ENCODE measurements around the gene KCNQ1.

KCNQ1 gene

DNA sequence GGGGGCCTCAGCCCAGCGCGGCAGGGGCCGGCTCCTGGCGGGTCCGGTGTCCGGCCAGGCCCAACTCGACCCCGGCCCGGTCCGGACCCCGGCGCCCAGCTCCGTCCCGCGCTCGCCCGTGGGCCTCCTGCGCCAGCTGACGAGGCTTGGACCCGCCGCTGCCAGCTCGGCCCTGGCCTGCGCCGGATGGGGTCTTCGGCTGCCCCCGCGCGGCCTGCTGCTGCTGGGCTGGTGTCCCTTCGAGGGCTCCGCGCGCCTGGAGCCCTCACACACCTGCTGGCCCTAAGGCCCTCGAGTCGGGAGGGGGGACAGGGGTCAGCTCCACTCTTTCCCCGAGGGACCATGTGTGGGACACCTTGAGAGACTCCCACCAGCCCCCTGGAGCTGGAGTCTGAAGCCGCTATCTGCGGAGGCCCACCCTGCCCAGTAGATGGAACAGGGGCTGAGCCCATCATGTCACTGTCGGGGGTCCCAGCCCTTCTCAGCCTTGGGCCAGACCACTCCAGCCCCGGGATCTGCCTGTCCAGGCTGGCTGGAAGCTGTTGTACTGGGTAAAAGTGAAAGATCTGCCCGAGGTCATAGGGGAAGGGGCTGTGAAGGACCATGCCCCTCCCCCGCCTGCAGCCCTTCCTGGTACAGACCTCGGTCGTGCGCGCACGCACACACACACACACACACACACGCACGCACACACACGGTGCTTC, 441.5 kb downstream of the KCNQ1 start:
- CTCF ChIA-PET, result interaction anchor here (0.6 to 14.6 kb wide), 11 partner anchors 12 to 461 kb away, joined by 3 to 462 read pairs (median 4); no protein-coding TSS in a partner anchor
- Histone ChIP-seq H3K4me1 (ENCODE audit: control extremely low read depth in 1 of 4, control insufficient read depth in 4 of 4, insufficient read depth in 4 of 4, low read length in 3 of 4) (peaks cover 0 to 52% (median 40%) of the 10 kb centered on the region in 4 experiments), H3K9me3 (ENCODE audit: control extremely low read depth in 1 of 5, control insufficient read depth in 4 of 5, insufficient read depth in 2 of 5, low read depth in 1 of 5, low read length in 4 of 5) (no peaks in the 10 kb centered on the region), H3K4me3 (ENCODE audit: control insufficient read depth in 1 of 7, extremely low read depth in 1 of 7, insufficient read depth in 4 of 7, low read depth in 2 of 7, low read length in 6 of 7) (peak overlapping the region in 2 of 7 experiments; percentile 50 to 59), H3K27me3 (replicated peaks in 2 of 5; ENCODE audit: control insufficient read depth in 4 of 5, insufficient read depth in 5 of 5, low read length in 4 of 5) (no peaks in the 10 kb centered on the region), H3K36me3 (ENCODE audit: control insufficient read depth in 4 of 4, insufficient read depth in 4 of 4, low read length in 3 of 4) (peaks cover 0 to 2% (median 0%) of the 10 kb centered on the region in 4 experiments), H3K27ac (ENCODE audit: insufficient read depth in 1 of 2, low read depth in 1 of 2, low read length in 2 of 2, poor library complexity in 1 of 2, severe bottlenecking in 2 of 2) (no peak overlapping the region)
- DNase-seq, result peak in 2 of 3 donors; percentile 52 to 63
- WGBS (ENCODE audit: insufficient coverage), result 8% methylated on average over 37 of the region's 49 CpGs
- POLR2A ChIA-PET, result interaction anchor here (1.5 to 5.8 kb wide), 2 partner anchors 60 to 352 kb away, joined by 4 to 30 read pairs; no protein-coding TSS in a partner anchor

DNA sequence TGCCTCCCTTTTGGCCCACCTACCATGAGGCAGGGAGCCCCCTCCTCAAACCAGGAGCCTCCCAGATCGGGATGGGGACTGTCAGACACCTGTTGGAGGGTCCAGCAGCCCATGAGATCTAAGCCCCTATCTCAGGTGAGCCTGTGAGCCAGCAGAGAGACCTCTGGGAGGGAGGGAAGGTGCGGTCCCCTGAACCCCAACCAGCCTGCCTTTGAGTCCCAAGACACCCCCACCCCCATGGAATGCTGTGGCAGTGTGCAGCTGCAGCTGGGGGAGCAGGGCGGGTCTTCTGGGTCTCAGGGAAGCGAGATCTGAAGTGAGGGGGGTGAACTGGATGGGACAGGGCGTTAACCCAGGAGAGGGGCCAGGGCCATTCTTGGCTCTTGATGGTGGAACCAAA, 442.1 kb downstream of the KCNQ1 start:
- CTCF ChIA-PET, result interaction anchor here (0.9 to 14.6 kb wide), 19 partner anchors 9 to 702 kb away, joined by 3 to 462 read pairs (median 5); partner anchors contain the start of gene PHLDA2

DNA sequence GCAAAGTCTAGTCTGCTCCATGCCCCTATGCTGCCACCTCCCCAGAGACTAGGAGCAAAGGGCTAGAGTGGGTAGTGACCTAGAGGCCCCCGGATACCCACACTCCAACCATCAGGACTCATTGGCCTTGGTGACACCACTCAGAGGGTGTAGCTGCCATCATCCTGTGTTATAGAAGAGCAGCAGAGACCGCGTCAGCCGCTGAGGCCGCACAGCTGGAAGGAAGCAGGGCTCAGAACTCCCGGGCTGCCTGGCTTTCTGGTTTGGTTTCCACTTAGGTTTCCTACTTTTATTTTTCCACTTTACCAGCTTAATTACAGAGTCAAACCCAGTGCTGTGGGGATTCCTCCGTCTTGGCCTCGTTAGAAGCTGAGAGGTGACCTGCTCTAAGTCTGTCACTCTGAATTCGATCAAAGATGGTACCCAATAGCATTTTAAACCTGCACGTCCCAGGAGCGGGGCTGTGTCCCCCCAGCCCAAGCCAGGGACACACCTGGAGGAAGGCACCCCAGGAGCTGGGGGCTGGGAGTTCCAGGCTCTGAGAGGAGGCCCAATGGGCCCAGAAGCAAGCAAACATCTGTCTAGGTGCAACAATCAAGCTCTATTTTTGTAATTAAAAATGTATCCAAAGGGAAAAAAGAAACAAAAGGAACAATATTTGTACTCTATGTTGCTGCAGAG, 442.8 kb downstream of the KCNQ1 start:
- peaks cover 0 to 2% (median 0%) of the 10 kb centered on the region in 4 experiments for H3K36me3 ChIP-seq (ENCODE audit: control insufficient read depth in 4 of 4, insufficient read depth in 4 of 4, low read length in 3 of 4)
- CTCF ChIA-PET, result interaction anchor here (0.6 to 14.6 kb wide), 35 partner anchors 9 to 703 kb away, joined by 3 to 462 read pairs (median 4); partner anchors contain the start of gene PHLDA2
- 60% methylated on average over 10 of the region's 11 CpGs for WGBS (ENCODE audit: insufficient coverage)
- no peak overlapping the region for H3K27ac ChIP-seq (ENCODE audit: insufficient read depth in 1 of 2, low read depth in 1 of 2, low read length in 2 of 2, poor library complexity in 1 of 2, severe bottlenecking in 2 of 2)
- no peak overlapping the region for H3K4me3 ChIP-seq (ENCODE audit: control insufficient read depth in 1 of 7, extremely low read depth in 1 of 7, insufficient read depth in 4 of 7, low read depth in 2 of 7, low read length in 6 of 7)
- no peaks in the 10 kb centered on the region for H3K9me3 ChIP-seq (ENCODE audit: control extremely low read depth in 1 of 5, control insufficient read depth in 4 of 5, insufficient read depth in 2 of 5, low read depth in 1 of 5, low read length in 4 of 5)
- no peak for DNase-seq
- POLR2A ChIA-PET, result interaction anchor here (1.2 to 5.8 kb wide), 2 partner anchors 188 to 354 kb away, joined by 4 to 30 read pairs; partner anchors contain the start of gene KCNQ1OT1
- H3K27me3 ChIP-seq (replicated peaks in 2 of 5; ENCODE audit: control insufficient read depth in 4 of 5, insufficient read depth in 5 of 5, low read length in 4 of 5), result no peaks in the 10 kb centered on the region
- peaks cover 0 to 59% (median 51%) of the 10 kb centered on the region in 4 experiments for H3K4me1 ChIP-seq (ENCODE audit: control extremely low read depth in 1 of 4, control insufficient read depth in 4 of 4, insufficient read depth in 4 of 4, low read length in 3 of 4)

More for the DNA sequence above, 442.1 kb downstream of the KCNQ1 start:
- DNase-seq, result no peak
- no peaks in the 10 kb centered on the region for H3K9me3 ChIP-seq (ENCODE audit: control extremely low read depth in 1 of 5, control insufficient read depth in 4 of 5, insufficient read depth in 2 of 5, low read depth in 1 of 5, low read length in 4 of 5)
- peaks cover 0 to 2% (median 0%) of the 10 kb centered on the region in 4 experiments for H3K36me3 ChIP-seq (ENCODE audit: control insufficient read depth in 4 of 4, insufficient read depth in 4 of 4, low read length in 3 of 4)
- 88% methylated on average over 4 of the region's 5 CpGs for WGBS (ENCODE audit: insufficient coverage)
- H3K4me1 ChIP-seq (ENCODE audit: control extremely low read depth in 1 of 4, control insufficient read depth in 4 of 4, insufficient read depth in 4 of 4, low read length in 3 of 4), result peaks cover 0 to 57% (median 45%) of the 10 kb centered on the region in 4 experiments
- POLR2A ChIA-PET, result interaction anchor here (1.2 to 5.8 kb wide), 2 partner anchors 187 to 353 kb away, joined by 4 to 30 read pairs; partner anchors contain the start of gene KCNQ1OT1
- no peak overlapping the region for H3K4me3 ChIP-seq (ENCODE audit: control insufficient read depth in 1 of 7, extremely low read depth in 1 of 7, insufficient read depth in 4 of 7, low read depth in 2 of 7, low read length in 6 of 7)
- H3K27ac ChIP-seq (ENCODE audit: insufficient read depth in 1 of 2, low read depth in 1 of 2, low read length in 2 of 2, poor library complexity in 1 of 2, severe bottlenecking in 2 of 2), result no peak overlapping the region
- H3K27me3 ChIP-seq (replicated peaks in 2 of 5; ENCODE audit: control insufficient read depth in 4 of 5, insufficient read depth in 5 of 5, low read length in 4 of 5), result no peaks in the 10 kb centered on the region

DNA sequence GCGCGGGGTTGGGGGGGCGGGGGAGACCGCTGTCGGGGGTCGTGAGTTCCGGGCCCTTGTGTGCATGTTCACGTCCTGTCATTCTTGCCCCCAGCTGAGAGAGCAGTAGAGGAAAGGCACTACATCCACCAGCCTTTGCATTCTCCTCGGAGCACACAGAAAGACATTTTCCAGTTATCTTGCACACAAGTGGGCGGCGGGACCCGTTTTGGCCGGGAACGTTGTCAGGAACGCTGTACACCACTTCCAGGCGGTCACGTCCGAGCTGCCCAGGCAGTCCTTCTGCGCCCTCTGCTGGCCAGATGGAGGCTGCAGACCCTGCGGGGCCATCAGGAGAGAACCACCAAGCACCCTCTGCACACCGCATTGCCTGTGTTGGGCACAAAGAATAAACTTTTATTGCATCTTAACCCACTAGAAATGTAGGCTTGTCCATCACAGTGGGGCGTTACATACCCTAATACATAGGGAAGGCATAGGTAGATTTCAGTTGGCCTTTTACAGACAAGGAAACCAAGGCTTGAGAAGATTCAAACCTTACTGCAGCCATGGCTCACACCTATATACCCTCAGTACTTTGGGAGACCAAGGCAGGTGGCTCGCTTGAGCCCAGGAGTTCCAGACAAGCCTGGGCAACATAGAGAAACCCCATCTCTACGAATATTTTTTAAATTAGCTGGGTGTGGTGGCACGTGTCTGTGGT, 443.6 kb downstream of the KCNQ1 start:
- CTCF ChIA-PET, result interaction anchor here (0.7 to 14.6 kb wide), 30 partner anchors 10 to 463 kb away, joined by 3 to 462 read pairs (median 5); partner anchors contain the start of gene PHLDA2
- Histone ChIP-seq H3K27ac (ENCODE audit: insufficient read depth in 1 of 2, low read depth in 1 of 2, low read length in 2 of 2, poor library complexity in 1 of 2, severe bottlenecking in 2 of 2) (no peak overlapping the region), H3K4me1 (ENCODE audit: control extremely low read depth in 1 of 4, control insufficient read depth in 4 of 4, insufficient read depth in 4 of 4, low read length in 3 of 4) (peaks cover 0 to 56% (median 52%) of the 10 kb centered on the region in 4 experiments), H3K27me3 (replicated peaks in 2 of 5; ENCODE audit: control insufficient read depth in 4 of 5, insufficient read depth in 5 of 5, low read length in 4 of 5) (no peaks in the 10 kb centered on the region), H3K36me3 (ENCODE audit: control insufficient read depth in 4 of 4, insufficient read depth in 4 of 4, low read length in 3 of 4) (no peaks in the 10 kb centered on the region), H3K4me3 (ENCODE audit: control insufficient read depth in 1 of 7, extremely low read depth in 1 of 7, insufficient read depth in 4 of 7, low read depth in 2 of 7, low read length in 6 of 7) (peak overlapping the region in 1 of 7 experiments; percentile 33), H3K9me3 (ENCODE audit: control extremely low read depth in 1 of 5, control insufficient read depth in 4 of 5, insufficient read depth in 2 of 5, low read depth in 1 of 5, low read length in 4 of 5) (no peaks in the 10 kb centered on the region)
- DNase-seq, result peak; percentile 75 to 86 (median 78)
- 20% methylated on average over 20 of the region's 25 CpGs for WGBS (ENCODE audit: insufficient coverage)
- POLR2A ChIA-PET, result interaction anchor here (5.8 kb wide), 1 partner anchor 355 kb away, joined by 30 read pairs; no protein-coding TSS in a partner anchor

DNA sequence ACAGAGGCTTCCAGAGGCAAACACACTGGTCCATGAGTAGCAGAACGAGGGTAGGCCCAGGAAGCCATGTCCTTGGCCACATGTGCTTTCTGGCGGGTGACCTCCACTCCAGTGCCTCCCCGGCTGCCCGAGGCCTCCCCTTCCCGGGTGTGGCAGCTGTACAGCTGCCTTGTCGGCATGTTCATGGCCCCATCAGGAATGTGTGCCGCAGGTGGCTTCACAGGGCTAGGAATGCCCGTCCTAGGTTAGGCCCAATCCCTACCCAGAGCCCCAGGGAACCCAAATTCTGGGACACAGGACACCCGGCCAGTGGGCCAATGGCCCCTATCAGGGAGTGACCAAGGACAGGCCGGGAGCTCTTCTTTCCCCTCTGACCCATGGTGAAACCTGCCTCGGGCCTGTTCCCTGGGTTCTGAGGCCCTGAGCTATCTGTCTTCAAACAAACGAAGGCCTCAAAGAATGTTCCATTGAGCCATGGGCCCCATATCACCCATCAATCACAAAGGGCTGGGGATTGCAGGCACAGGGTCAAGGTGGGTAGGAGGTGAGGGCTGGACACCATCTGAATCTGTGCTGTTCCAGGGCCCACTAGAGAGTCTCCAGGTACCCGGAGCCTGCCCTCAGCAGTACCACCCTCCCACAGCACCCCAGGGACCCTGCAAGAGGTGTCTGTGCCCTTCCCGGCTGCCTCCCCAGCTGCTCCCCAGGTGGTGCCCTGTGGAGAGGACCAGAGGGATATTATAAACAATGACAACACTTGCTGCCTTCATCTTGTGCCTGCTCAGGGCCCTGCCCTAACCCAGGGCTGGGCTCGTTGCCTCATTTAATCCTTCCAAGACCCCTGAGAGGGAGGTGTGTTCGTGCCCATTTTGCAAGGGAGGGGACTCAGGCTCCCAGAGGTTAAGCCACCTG, 444.8 kb downstream of the KCNQ1 start:
- no peak for DNase-seq
- H3K4me3 ChIP-seq (ENCODE audit: control insufficient read depth in 1 of 7, extremely low read depth in 1 of 7, insufficient read depth in 4 of 7, low read depth in 2 of 7, low read length in 6 of 7), result no peak overlapping the region
- H3K9me3 ChIP-seq (ENCODE audit: control extremely low read depth in 1 of 5, control insufficient read depth in 4 of 5, insufficient read depth in 2 of 5, low read depth in 1 of 5, low read length in 4 of 5), result no peaks in the 10 kb centered on the region
- no peaks in the 10 kb centered on the region for H3K27me3 ChIP-seq (replicated peaks in 2 of 5; ENCODE audit: control insufficient read depth in 4 of 5, insufficient read depth in 5 of 5, low read length in 4 of 5)
- H3K27ac ChIP-seq (ENCODE audit: insufficient read depth in 1 of 2, low read depth in 1 of 2, low read length in 2 of 2, poor library complexity in 1 of 2, severe bottlenecking in 2 of 2), result no peak overlapping the region
- WGBS (ENCODE audit: insufficient coverage), result 98% methylated on average over 13 of the region's 16 CpGs
- H3K36me3 ChIP-seq (ENCODE audit: control insufficient read depth in 4 of 4, insufficient read depth in 4 of 4, low read length in 3 of 4), result no peaks in the 10 kb centered on the region
- POLR2A ChIA-PET, result interaction anchor here (3.3 kb wide), 1 partner anchor 357 kb away, joined by 12 read pairs; no protein-coding TSS in a partner anchor
- H3K4me1 ChIP-seq (ENCODE audit: control extremely low read depth in 1 of 4, control insufficient read depth in 4 of 4, insufficient read depth in 4 of 4, low read length in 3 of 4), result peaks cover 0 to 52% (median 43%) of the 10 kb centered on the region in 4 experiments
- CTCF ChIA-PET, result interaction anchor here (0.7 to 14.6 kb wide), 23 partner anchors 8 to 470 kb away, joined by 3 to 462 read pairs (median 4); partner anchors contain the start of gene PHLDA2

All from common myeloid progenitor, CD34-positive (primary cell).